Measurements from ENCODE around the gene TIMM8B. TPM values are rescaled to one million over a fixed set of nuclear protein-coding genes. Genes with fewer than 3 reads are reported as not detected.
"Not testable (repeated sequence)": the region's sequence is repeated elsewhere in the genome, so short reads cannot be mapped to it uniquely, and the experiment has no call there.

TIMM8B gene
- total RNA-seq, 1 experiment from 2014 or later = 42.4 TPM

DNA sequence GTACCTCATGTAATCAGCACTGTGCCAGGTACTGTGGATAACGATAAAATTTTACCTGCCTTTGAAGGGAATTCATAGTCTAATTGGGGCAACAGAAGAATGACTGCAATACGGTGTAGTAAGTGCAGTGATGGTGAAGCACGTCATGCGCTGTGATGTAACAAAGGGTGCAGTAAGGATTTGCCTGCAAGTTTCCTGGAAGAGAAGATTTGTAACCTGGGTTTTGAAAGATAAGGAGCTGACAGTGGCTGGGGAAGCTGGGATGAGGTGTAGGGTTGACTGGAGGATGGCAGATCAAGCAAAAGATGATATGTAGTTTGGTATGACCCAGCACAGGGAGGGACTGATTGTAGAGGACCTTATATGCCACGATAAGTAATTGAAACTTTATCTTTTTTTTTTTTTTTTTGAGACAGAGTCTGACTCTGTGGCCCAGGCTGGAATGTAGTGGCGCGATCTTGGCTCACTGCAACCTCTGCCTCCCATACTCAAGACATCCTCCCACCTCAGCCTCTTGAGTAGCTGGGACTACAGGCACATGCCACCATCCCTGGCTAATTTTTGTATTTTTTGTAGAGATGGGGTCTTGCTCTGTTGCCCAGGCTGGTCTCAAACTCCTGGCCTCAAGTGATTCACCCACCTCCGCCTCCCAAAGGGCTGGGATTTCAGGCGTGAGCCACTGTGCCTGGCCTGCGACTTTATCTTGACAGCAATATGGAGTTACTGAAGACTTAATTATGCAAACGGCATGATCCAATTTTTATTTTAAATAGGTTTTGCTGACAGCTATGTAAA lies 11.4 kb upstream of the TIMM8B start:
- H4K20me1 ChIP-seq (ENCODE audit: insufficient read depth) = no peaks in the 10 kb centered on the region
- intact Hi-C loops (cut with micrococcal nuclease; ENCODE audit: unreplicated experiment) = no loop called here
- no peak for DNase-seq
- H3K27ac ChIP-seq = no peak overlapping the region
- H3K79me2 ChIP-seq (ENCODE audit: low read depth) = no peaks in the 10 kb centered on the region
- CTCF ChIA-PET = interaction anchor here (0.6 kb wide), 1 partner anchor 205 kb away, joined by 6 read pairs; no protein-coding TSS in a partner anchor
- no peaks in the 10 kb centered on the region for H3K9me2 ChIP-seq (ENCODE audit: insufficient read depth)
- no TSS peak for BruUV-seq (replicated peaks)
- no peaks in the 10 kb centered on the region; the same call in 1 of the 2 replicates for H3F3A ChIP-seq (ENCODE audit: insufficient read depth, low read depth)
- peaks cover 15% of the 10 kb centered on the region for H3K36me3 ChIP-seq (ENCODE audit: low read depth)
- no peak overlapping the region for H2AFZ ChIP-seq
- no peaks in the 10 kb centered on the region for H3K9me3 ChIP-seq (ENCODE audit: insufficient read depth, low read depth)
- H3K4me1 ChIP-seq (replicated peaks; ENCODE audit: insufficient read depth) = no peaks in the 10 kb centered on the region
- no peaks in the 10 kb centered on the region for H3K27me3 ChIP-seq (ENCODE audit: insufficient read depth, low read depth)
- no peak overlapping the region for H3K4me3 ChIP-seq
- TF ChIP-seq EZH2 (IDR thresholded peaks at IDR 0.05; ENCODE audit: low read depth) (no peak), CTCF (conservative IDR thresholded peaks at IDR 0.05) (no peak)
- POLR2A ChIA-PET (ENCODE audit: unreplicated experiment) = interaction anchor here (0.6 kb wide), 1 partner anchor 81 kb away, joined by 4 read pairs; no protein-coding TSS in a partner anchor
- no peak overlapping the region for H3K4me2 ChIP-seq

DNA sequence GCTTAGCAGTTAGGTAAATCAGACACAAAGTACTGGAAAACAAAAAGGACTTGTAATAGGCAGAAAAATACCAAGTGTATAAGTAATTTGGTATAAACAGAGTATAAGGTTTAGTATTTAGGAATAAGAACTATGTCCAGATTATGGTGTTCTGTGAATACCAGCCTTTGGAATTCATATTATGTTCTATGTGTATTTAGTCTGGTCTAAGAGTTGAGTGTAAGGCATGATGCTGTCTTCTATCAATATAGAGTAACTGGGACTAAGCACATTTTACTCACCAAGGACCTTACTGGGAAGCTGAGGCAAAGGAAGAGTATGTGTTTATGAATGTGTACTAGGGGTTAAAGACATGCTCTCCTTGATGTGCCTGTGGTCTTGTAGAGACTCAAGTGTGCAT lies 9.6 kb upstream of the TIMM8B start:
- ChIA-PET CTCF (no interaction called here), POLR2A (ENCODE audit: unreplicated experiment) (interaction anchor here (0.6 kb wide), 1 partner anchor 182 kb away, joined by 7 read pairs; no protein-coding TSS in a partner anchor)
- no peak overlapping the region for H2AFZ ChIP-seq
- BruUV-seq (replicated peaks) = no TSS peak
- no peak overlapping the region for H3K27ac ChIP-seq
- H3K9me3 ChIP-seq (ENCODE audit: insufficient read depth, low read depth) = no peaks in the 10 kb centered on the region
- H3K4me1 ChIP-seq (replicated peaks; ENCODE audit: insufficient read depth) = no peaks in the 10 kb centered on the region
- no peak for DNase-seq
- no peak overlapping the region for H3K4me2 ChIP-seq
- TF ChIP-seq EZH2 (IDR thresholded peaks at IDR 0.05; ENCODE audit: low read depth) (no peak), CTCF (conservative IDR thresholded peaks at IDR 0.05) (no peak)
- no peaks in the 10 kb centered on the region for H4K20me1 ChIP-seq (ENCODE audit: insufficient read depth)
- peaks cover 33% of the 10 kb centered on the region for H3K36me3 ChIP-seq (ENCODE audit: low read depth)
- intact Hi-C loops (cut with micrococcal nuclease; ENCODE audit: unreplicated experiment) = no loop called here
- no peaks in the 10 kb centered on the region for H3K27me3 ChIP-seq (ENCODE audit: insufficient read depth, low read depth)
- no peaks in the 10 kb centered on the region for H3K79me2 ChIP-seq (ENCODE audit: low read depth)
- no peaks in the 10 kb centered on the region for H3K9me2 ChIP-seq (ENCODE audit: insufficient read depth)
- no peaks in the 10 kb centered on the region; the same call in 1 of the 2 replicates for H3F3A ChIP-seq (ENCODE audit: insufficient read depth, low read depth)
- no peak overlapping the region for H3K4me3 ChIP-seq

DNA sequence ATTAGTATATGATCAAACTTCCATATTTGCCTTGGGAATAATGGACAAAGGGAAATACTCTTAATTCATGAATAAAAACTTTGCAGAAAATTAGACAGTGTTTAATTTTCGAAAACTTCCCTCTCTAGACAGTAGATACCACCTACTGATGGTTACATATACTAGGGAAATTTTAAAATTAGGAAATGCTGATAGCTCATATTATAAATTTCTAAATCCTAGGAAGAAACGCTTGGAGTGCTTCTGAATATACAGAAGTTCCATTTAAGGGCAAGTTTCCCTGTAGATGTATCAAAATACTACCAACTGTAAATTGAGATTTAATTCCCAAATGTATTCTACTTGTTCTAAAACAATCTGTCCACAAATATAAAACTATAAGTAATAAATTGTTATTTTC lies 8.7 kb upstream of the TIMM8B start:
- H3K79me2 ChIP-seq (ENCODE audit: low read depth); H3K4me3 ChIP-seq; intact Hi-C loops (cut with micrococcal nuclease; ENCODE audit: unreplicated experiment); H3K4me2 ChIP-seq; DNase-seq; H3K27me3 ChIP-seq (ENCODE audit: insufficient read depth, low read depth); H3K9me2 ChIP-seq (ENCODE audit: insufficient read depth); H3K9me3 ChIP-seq (ENCODE audit: insufficient read depth, low read depth); CTCF ChIA-PET; H2AFZ ChIP-seq; H4K20me1 ChIP-seq (ENCODE audit: insufficient read depth); H3F3A ChIP-seq (ENCODE audit: insufficient read depth, low read depth); H3K27ac ChIP-seq; H3K4me1 ChIP-seq (replicated peaks; ENCODE audit: insufficient read depth); BruUV-seq (replicated peaks); POLR2A ChIA-PET (ENCODE audit: unreplicated experiment): not testable (repeated sequence)
- H3K36me3 ChIP-seq (ENCODE audit: low read depth) = peaks cover 40% of the 10 kb centered on the region

All from PC-9 (cell line).